ENCODE data around the gene IER3IP1.

DNA sequence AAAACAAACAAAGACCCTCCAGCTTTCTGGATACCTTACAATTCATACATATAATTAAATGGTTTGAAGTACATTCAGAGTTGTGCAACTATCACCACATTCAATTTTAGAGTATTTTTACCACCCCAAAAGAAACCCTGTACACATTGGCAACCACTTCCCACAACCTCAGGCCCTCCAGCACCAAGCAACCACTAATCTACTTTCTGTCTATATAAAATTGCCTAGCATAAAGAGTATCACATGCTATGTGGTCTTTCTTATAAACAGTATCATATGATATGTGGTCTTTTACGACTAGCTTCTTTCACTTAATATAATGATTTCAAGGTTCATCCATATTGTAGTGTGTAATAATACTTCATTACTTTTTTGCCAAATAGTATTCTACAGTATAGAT lies 7.3 kb downstream of the IER3IP1 start:
- TF ChIP-seq, protein P1, sequence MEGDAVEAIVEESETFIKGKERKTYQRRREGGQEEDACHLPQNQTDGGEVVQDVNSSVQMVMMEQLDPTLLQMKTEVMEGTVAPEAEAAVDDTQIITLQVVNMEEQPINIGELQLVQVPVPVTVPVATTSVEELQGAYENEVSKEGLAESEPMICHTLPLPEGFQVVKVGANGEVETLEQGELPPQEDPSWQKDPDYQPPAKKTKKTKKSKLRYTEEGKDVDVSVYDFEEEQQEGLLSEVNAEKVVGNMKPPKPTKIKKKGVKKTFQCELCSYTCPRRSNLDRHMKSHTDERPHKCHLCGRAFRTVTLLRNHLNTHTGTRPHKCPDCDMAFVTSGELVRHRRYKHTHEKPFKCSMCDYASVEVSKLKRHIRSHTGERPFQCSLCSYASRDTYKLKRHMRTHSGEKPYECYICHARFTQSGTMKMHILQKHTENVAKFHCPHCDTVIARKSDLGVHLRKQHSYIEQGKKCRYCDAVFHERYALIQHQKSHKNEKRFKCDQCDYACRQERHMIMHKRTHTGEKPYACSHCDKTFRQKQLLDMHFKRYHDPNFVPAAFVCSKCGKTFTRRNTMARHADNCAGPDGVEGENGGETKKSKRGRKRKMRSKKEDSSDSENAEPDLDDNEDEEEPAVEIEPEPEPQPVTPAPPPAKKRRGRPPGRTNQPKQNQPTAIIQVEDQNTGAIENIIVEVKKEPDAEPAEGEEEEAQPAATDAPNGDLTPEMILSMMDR (IDR thresholded peaks at IDR 0.05), result no peak
- TF ChIP-seq POLR2A (IDR thresholded peaks at IDR 0.05), result no peak
